K562 (cell line): Measurements from ENCODE around the gene KMT2E. TPM values are rescaled to one million over a fixed set of nuclear protein-coding genes. Genes with fewer than 3 reads are reported as not detected.

Experiments used
- GATAD2A ChIP-seq: fragments of 450-650 bp; IDR thresholded peaks from 2 replicates; pipeline ENCODE4 v1.6.1; 2017
- ILF3 ChIP-seq: fragments of 450-650 bp; IDR thresholded peaks from 2 replicates; pipeline ENCODE4 v1.6.1; 2018; ENCODE audit warnings: antibody characterized with exemption, mild to moderate bottlenecking, moderate library complexity, borderline replicate concordance
- MYNN ChIP-seq, 2 experiments: sonication (generic); formaldehyde crosslinking in 1 of 2; IDR thresholded peaks; 2 replicates each; pipeline versions ENCODE4 v1.5.0 to v1.6.1; 2016 to 2020; ENCODE audit warnings: antibody characterized with exemption in 1 of 2, missing genetic modification reagents in 1 of 2
- NFE2 ChIP-seq: IDR thresholded peaks from 2 replicates; pipeline ENCODE4 v1.6.1; 2014; ENCODE audit warnings: antibody characterized with exemption, low read depth
- NFXL1 ChIP-seq: fragments of 450-650 bp; formaldehyde crosslinking; IDR thresholded peaks from 2 replicates; pipeline ENCODE4 v1.4.0; 2021; ENCODE audit warnings: mild to moderate bottlenecking
- TBL1XR1 ChIP-seq, 2 experiments: IDR thresholded peaks; 2 replicates each; pipeline ENCODE4 v1.6.1; 2012; ENCODE audit warnings: improper control_type of control experiment in 2 of 2, low read length in 2 of 2, mild to moderate bottlenecking in 1 of 2
- ZNF586 ChIP-seq: fragments of 450-650 bp; formaldehyde crosslinking; conservative IDR thresholded peaks from 2 replicates; pipeline ENCODE4 v1.4.0; 2020; ENCODE audit warnings: mild to moderate bottlenecking, moderate library complexity
- ZNF695 ChIP-seq: fragments of 450-650 bp; formaldehyde crosslinking; IDR thresholded peaks from 2 replicates; pipeline ENCODE4 v1.4.0; 2020; ENCODE audit warnings: mild to moderate bottlenecking, moderate library complexity
- polyA plus RNA-seq, 8 experiments: library from polyadenylated mRNA; depleted of rRNA in 4 of 8; stranded (reverse) in 5 of 8; unstranded in 3 of 8; fragments of >200 nt; fragmentation: Nextera tagmentation in 2 of 8; fragmentation: Illumina TruSeq in 1 of 8; extraction: Ambion mirVana in 2 of 8; extraction: Trizol in 1 of 8; gene quantifications; 2 replicates each; pipeline versions ENCODE4 v1.2.1 to v1.2.3, GENCODE V29; 2011 to 2014; ENCODE audit warnings: inconsistent platforms in 1 of 8, missing spikeins in 1 of 8
- total RNA-seq, 7 experiments: library from RNA; depleted of rRNA in 6 of 7; stranded (reverse); fragments of >200 nt in 6 of 7; fragmentation: Illumina TruSeq in 2 of 7; extraction: Trizol in 2 of 7; gene quantifications; 2 replicates each; pipeline versions ENCODE4 v1.2.1 to v1.2.3, GENCODE V29; 2011 to 2021; ENCODE audit warnings: low replicate concordance in 1 of 7
- TF ChIP-seq, protein P1 (sequence below): fragments of 450-650 bp; IDR thresholded peaks from 2 replicates; pipeline ENCODE4 v1.7.1; 2018; ENCODE audit warnings: mild to moderate bottlenecking, low read depth; ENCODE audit not compliant: partially characterized antibody
- TF ChIP-seq, protein P2 (sequence below): fragments of 250-450 bp; sonication (Bioruptor Pico); IDR thresholded peaks from 2 replicates; pipeline ENCODE4 v1.5.0; 2021; ENCODE audit warnings: mild to moderate bottlenecking, moderate library complexity

Gene KMT2E
- total and polyA plus RNA-seq, 9 of the 15 experiments (the other 6 are each of a cell fraction or from before 2014, with no cell fraction given), result 8.9 to 55.3 (median 38.1) TPM

DNA sequence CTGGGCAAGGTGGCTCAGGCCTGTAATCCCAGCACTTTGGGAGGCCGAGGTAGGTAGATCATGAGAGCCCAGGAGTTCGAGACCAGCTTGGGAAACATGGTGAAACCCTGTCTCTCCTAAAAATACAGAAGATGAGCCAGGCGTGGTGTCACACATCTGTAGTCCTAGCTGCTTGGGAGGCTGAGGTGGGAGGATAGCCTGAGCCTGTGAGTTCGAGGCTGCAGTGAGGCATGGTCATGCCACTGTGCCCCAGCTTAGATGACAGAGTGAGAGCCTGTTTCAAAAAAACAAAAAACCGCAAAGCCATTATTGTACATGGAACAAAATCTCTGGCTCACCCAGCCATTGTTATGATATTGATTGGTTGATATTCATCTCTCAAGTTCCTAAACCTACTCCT is 53.7 kb downstream of the KMT2E start (continued):
- TF ChIP-seq, protein P1, sequence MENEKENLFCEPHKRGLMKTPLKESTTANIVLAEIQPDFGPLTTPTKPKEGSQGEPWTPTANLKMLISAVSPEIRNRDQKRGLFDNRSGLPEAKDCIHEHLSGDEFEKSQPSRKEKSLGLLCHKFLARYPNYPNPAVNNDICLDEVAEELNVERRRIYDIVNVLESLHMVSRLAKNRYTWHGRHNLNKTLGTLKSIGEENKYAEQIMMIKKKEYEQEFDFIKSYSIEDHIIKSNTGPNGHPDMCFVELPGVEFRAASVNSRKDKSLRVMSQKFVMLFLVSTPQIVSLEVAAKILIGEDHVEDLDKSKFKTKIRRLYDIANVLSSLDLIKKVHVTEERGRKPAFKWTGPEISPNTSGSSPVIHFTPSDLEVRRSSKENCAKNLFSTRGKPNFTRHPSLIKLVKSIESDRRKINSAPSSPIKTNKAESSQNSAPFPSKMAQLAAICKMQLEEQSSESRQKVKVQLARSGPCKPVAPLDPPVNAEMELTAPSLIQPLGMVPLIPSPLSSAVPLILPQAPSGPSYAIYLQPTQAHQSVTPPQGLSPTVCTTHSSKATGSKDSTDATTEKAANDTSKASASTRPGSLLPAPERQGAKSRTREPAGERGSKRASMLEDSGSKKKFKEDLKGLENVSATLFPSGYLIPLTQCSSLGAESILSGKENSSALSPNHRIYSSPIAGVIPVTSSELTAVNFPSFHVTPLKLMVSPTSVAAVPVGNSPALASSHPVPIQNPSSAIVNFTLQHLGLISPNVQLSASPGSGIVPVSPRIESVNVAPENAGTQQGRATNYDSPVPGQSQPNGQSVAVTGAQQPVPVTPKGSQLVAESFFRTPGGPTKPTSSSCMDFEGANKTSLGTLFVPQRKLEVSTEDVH, result no peak
- TF ChIP-seq ILF3 (no peak), NFXL1 (no peak), ZNF695 (CRISPR knock-in tag) (no peak), MYNN (IDR thresholded peaks at IDR 0.05) (no peak), MYNN (CRISPR knock-in tag; IDR thresholded peaks at IDR 0.05) (no peak), ZNF586 (CRISPR knock-in tag) (no peak), TBL1XR1 (IDR thresholded peaks at IDR 0.05; ENCODE audit: low read length in 2 of 2) (no peak), NFE2 (no peak), GATAD2A (no peak)
- TF ChIP-seq, protein P2, sequence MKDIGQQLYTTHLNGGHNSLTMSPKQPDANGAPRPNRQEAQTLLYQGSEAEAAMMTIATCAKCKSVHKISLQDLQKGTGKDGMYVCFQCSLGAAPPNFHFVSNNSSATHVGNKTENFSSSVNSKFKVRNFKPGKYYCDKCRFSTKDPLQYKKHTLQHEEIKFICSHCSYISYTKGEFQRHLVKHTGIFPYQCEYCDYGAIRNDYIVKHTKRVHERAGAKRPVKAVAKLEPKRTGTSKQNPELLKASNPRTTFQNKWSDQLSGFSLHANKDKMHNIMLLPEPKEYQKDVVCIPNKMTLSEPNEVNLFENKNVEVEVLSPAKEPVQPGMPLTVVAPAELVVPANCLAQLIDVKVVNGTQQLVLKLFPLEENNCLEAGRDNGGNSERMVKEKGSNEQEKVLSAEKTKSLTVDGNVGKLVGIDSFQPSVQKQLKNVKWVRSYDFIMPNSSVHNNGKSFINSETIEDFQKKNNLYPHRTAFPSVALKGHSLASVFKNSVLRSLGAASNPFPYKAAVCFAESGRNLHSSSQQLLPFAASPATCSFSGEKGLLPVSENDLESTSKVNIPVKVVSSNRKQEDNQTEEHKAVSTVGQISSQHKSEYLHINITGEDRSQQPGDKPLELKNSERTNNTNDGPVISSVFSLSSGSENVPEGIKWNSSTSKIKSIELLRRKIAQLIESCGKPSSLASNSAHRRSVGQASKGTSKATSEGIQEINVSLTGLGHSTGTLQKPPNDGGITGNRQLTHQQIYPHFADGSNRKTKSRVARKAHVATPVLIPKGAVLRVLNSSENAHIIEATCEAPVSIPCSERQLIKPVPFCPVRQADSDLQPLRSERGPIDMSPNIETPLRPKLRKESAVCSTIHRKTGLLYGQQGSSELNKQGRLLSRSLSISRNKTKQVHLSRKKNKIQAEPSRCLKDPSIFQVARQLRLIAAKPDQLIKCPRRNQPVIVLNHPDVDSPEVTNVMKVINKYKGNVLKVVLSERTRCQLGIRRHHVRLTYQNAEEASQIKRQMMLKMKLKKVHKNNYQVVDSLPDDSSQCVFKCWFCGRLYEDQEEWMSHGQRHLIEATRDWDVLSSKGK (CRISPR knock-in tag), result no peak
